K562 (cell line): Measurements from ENCODE around the gene NSMCE1. TPM values are rescaled to one million over a fixed set of nuclear protein-coding genes. Genes with fewer than 3 reads are reported as not detected.

Experiments used
- ATF7 ChIP-seq: fragments of 450-650 bp; IDR thresholded peaks from 2 replicates; pipeline ENCODE4 v1.7.1; 2014; ENCODE audit warnings: mild to moderate bottlenecking, moderate library complexity
- FOXJ3 ChIP-seq: sonication (generic); formaldehyde crosslinking; IDR thresholded peaks from 2 replicates; pipeline ENCODE4 v1.4.0; 2020; ENCODE audit warnings: mild to moderate bottlenecking, missing genetic modification reagents
- GTF2E2 ChIP-seq: fragments of 200-800 bp; sonication (Bioruptor generic); IDR thresholded peaks from 2 replicates; pipeline ENCODE4 v1.6.1; 2016; ENCODE audit warnings: missing genetic modification characterization, missing compliant biosample characterization
- HOXB6 ChIP-seq: fragments of 250-450 bp; sonication (Bioruptor Pico); IDR thresholded peaks from 2 replicates; pipeline ENCODE4 v1.5.1; 2022; ENCODE audit warnings: mild to moderate bottlenecking, borderline replicate concordance
- POLR2AphosphoS5 ChIP-seq: IDR thresholded peaks from 2 replicates; pipeline ENCODE4 v1.6.1; 2011; ENCODE audit warnings: mild to moderate bottlenecking, low read depth, low read length, moderate library complexity; ENCODE audit not compliant: control insufficient read depth, insufficient read depth
- ZNF589 ChIP-seq: fragments of 200-800 bp; sonication (Bioruptor generic); IDR thresholded peaks from 2 replicates; pipeline ENCODE4 v1.6.1; 2016; ENCODE audit warnings: low read depth, missing genetic modification characterization, missing compliant biosample characterization
- polyA plus RNA-seq, 8 experiments: library from polyadenylated mRNA; depleted of rRNA in 4 of 8; stranded (reverse) in 5 of 8; unstranded in 3 of 8; fragments of >200 nt; fragmentation: Nextera tagmentation in 2 of 8; fragmentation: Illumina TruSeq in 1 of 8; extraction: Ambion mirVana in 2 of 8; extraction: Trizol in 1 of 8; gene quantifications; 2 replicates each; pipeline versions ENCODE4 v1.2.1 to v1.2.3, GENCODE V29; 2011 to 2014; ENCODE audit warnings: inconsistent platforms in 1 of 8, missing spikeins in 1 of 8
- total RNA-seq, 7 experiments: library from RNA; depleted of rRNA in 6 of 7; stranded (reverse); fragments of >200 nt in 6 of 7; fragmentation: Illumina TruSeq in 2 of 7; extraction: Trizol in 2 of 7; gene quantifications; 2 replicates each; pipeline versions ENCODE4 v1.2.1 to v1.2.3, GENCODE V29; 2011 to 2021; ENCODE audit warnings: low replicate concordance in 1 of 7
- TF ChIP-seq, protein P1 (sequence below): fragments of 200-800 bp; sonication (Bioruptor generic); IDR thresholded peaks from 2 replicates; pipeline ENCODE4 v1.6.1; 2016; ENCODE audit warnings: missing genetic modification characterization, missing compliant biosample characterization
- TF ChIP-seq, protein P2 (sequence below), 2 experiments: fragments of 450-650 bp in 1 of 2; sonication (generic) in 1 of 2; formaldehyde crosslinking in 1 of 2; IDR thresholded peaks; 2 replicates each; pipeline versions ENCODE4 v1.7.1 to v1.9.0; 2016 to 2022; ENCODE audit warnings: inconsistent platforms in 1 of 2, mild to moderate bottlenecking in 1 of 2, missing genetic modification reagents in 1 of 2
- TF ChIP-seq, protein P3 (sequence below): fragments of 450-650 bp; formaldehyde crosslinking; IDR thresholded peaks from 2 replicates; pipeline ENCODE4 v1.4.0; 2022; ENCODE audit warnings: missing genetic modification characterization

NSMCE1 gene
- total and polyA plus RNA-seq, 9 of the 15 experiments (the other 6 are each of a cell fraction or from before 2014, with no cell fraction given): 52.1 to 163 (median 61.5) TPM

DNA sequence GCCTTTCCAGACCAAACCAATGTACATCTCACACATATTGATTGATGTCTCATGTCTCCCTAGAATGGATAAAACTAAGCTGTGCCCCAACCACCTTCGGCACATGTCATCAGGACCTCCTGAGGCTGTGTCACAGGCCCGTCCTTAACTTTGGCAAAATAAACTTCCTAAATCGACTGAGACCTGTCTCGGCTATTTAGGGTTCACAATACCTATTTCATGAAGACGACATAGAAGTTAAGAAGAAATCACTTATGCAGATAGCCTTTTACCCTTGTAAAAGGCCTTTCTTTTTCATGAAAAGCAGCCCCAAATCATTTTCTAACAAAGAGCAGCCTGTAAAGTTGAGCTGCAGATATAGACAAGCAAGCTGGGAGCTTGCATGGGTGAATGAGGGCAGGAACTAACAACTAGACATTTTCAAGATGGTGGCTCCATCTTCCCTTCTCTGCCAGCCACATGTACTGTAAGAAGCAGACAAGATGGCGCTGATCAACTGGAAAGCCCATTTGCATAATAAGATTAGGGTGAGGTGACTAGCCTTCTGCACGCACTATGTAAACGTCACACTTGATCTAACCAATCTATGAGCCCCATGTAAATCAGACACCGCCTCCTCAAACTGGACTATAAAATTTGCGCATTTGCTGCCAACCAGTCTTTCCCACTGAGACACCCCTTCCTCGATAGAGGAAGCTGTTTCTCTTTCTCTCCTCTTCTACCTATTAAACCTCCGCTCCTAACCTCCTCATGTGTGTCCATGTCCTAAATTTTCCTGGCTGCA, 69.9 kb downstream of the NSMCE1 start (continued):
- peak; percentile 82; the same call in 1 of the 2 replicates for TF ChIP-seq ZNF589
- no peak for TF ChIP-seq FOXJ3 (CRISPR knock-in tag)
- TF ChIP-seq, protein P1, sequence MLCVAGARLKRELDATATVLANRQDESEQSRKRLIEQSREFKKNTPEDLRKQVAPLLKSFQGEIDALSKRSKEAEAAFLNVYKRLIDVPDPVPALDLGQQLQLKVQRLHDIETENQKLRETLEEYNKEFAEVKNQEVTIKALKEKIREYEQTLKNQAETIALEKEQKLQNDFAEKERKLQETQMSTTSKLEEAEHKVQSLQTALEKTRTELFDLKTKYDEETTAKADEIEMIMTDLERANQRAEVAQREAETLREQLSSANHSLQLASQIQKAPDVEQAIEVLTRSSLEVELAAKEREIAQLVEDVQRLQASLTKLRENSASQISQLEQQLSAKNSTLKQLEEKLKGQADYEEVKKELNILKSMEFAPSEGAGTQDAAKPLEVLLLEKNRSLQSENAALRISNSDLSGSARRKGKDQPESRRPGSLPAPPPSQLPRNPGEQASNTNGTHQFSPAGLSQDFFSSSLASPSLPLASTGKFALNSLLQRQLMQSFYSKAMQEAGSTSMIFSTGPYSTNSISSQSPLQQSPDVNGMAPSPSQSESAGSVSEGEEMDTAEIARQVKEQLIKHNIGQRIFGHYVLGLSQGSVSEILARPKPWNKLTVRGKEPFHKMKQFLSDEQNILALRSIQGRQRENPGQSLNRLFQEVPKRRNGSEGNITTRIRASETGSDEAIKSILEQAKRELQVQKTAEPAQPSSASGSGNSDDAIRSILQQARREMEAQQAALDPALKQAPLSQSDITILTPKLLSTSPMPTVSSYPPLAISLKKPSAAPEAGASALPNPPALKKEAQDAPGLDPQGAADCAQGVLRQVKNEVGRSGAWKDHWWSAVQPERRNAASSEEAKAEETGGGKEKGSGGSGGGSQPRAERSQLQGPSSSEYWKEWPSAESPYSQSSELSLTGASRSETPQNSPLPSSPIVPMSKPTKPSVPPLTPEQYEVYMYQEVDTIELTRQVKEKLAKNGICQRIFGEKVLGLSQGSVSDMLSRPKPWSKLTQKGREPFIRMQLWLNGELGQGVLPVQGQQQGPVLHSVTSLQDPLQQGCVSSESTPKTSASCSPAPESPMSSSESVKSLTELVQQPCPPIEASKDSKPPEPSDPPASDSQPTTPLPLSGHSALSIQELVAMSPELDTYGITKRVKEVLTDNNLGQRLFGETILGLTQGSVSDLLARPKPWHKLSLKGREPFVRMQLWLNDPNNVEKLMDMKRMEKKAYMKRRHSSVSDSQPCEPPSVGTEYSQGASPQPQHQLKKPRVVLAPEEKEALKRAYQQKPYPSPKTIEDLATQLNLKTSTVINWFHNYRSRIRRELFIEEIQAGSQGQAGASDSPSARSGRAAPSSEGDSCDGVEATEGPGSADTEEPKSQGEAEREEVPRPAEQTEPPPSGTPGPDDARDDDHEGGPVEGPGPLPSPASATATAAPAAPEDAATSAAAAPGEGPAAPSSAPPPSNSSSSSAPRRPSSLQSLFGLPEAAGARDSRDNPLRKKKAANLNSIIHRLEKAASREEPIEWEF: peak; percentile 81; the same call in 1 of the 2 replicates
- peak; percentile 79 for TF ChIP-seq ATF7
- TF ChIP-seq, protein P2, sequence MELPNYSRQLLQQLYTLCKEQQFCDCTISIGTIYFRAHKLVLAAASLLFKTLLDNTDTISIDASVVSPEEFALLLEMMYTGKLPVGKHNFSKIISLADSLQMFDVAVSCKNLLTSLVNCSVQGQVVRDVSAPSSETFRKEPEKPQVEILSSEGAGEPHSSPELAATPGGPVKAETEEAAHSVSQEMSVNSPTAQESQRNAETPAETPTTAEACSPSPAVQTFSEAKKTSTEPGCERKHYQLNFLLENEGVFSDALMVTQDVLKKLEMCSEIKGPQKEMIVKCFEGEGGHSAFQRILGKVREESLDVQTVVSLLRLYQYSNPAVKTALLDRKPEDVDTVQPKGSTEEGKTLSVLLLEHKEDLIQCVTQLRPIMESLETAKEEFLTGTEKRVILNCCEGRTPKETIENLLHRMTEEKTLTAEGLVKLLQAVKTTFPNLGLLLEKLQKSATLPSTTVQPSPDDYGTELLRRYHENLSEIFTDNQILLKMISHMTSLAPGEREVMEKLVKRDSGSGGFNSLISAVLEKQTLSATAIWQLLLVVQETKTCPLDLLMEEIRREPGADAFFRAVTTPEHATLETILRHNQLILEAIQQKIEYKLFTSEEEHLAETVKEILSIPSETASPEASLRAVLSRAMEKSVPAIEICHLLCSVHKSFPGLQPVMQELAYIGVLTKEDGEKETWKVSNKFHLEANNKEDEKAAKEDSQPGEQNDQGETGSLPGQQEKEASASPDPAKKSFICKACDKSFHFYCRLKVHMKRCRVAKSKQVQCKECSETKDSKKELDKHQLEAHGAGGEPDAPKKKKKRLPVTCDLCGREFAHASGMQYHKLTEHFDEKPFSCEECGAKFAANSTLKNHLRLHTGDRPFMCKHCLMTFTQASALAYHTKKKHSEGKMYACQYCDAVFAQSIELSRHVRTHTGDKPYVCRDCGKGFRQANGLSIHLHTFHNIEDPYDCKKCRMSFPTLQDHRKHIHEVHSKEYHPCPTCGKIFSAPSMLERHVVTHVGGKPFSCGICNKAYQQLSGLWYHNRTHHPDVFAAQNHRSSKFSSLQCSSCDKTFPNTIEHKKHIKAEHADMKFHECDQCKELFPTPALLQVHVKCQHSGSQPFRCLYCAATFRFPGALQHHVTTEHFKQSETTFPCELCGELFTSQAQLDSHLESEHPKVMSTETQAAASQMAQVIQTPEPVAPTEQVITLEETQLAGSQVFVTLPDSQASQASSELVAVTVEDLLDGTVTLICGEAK (IDR thresholded peaks at IDR 0.05): no peak
- TF ChIP-seq, protein P2 (CRISPR knock-in tag; IDR thresholded peaks at IDR 0.05): no peak
- TF ChIP-seq, protein P3, sequence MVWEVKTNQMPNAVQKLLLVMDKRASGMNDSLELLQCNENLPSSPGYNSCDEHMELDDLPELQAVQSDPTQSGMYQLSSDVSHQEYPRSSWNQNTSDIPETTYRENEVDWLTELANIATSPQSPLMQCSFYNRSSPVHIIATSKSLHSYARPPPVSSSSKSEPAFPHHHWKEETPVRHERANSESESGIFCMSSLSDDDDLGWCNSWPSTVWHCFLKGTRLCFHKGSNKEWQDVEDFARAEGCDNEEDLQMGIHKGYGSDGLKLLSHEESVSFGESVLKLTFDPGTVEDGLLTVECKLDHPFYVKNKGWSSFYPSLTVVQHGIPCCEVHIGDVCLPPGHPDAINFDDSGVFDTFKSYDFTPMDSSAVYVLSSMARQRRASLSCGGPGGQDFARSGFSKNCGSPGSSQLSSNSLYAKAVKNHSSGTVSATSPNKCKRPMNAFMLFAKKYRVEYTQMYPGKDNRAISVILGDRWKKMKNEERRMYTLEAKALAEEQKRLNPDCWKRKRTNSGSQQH (CRISPR knock-in tag): 0 out of 2 replicates have a peak, but pooled peaks have one; percentile 21
- 0 out of 2 replicates have a peak, but pooled peaks have one; percentile 43 for TF ChIP-seq GTF2E2 (tag)
- TF ChIP-seq POLR2AphosphoS5: peak; percentile 87
- no peak for TF ChIP-seq HOXB6 (CRISPR knock-in tag)
